Glutamatergic neuron (in vitro differentiated cells): ENCODE measurements around the gene TAGAP. TPM values are rescaled to one million over a fixed set of nuclear protein-coding genes. Genes with fewer than 3 reads are reported as not detected.

ENCODE experiments used
- DNase-seq: peaks from one replicate; pipeline ENCODE4 v3.0.0; 2022
- H3K27ac Mint-ChIP-seq: one replicate; pipeline ENCODE4 v1.8.0; 2020; ENCODE audit warnings: mild to moderate bottlenecking, mixed read lengths, inconsistent platforms; ENCODE audit not compliant: unreplicated experiment
- H3K27me3 Mint-ChIP-seq: one replicate; pipeline ENCODE4 v1.8.0; 2020; ENCODE audit warnings: mild to moderate bottlenecking, moderate library complexity, mixed read lengths, inconsistent platforms; ENCODE audit not compliant: unreplicated experiment
- H3K36me3 Mint-ChIP-seq: one replicate; pipeline ENCODE4 v1.8.0; 2020; ENCODE audit warnings: mild to moderate bottlenecking, mixed read lengths, inconsistent platforms; ENCODE audit not compliant: unreplicated experiment
- H3K4me1 Mint-ChIP-seq: one replicate; pipeline ENCODE4 v1.8.0; 2020; ENCODE audit warnings: mild to moderate bottlenecking, low read depth, mixed read lengths, inconsistent platforms; ENCODE audit not compliant: unreplicated experiment
- H3K4me3 Mint-ChIP-seq: one replicate; pipeline ENCODE4 v1.8.0; 2020; ENCODE audit warnings: mild to moderate bottlenecking, mixed read lengths, inconsistent platforms; ENCODE audit not compliant: unreplicated experiment
- H3K9me3 Mint-ChIP-seq: one replicate; pipeline ENCODE4 v1.8.0; 2020; ENCODE audit warnings: mild to moderate bottlenecking, moderate library complexity, mixed read lengths, inconsistent platforms; ENCODE audit not compliant: unreplicated experiment
- long read RNA-seq: library from polyadenylated mRNA; unstranded; transcript quantifications from one replicate; pipeline ENCODE4 v2.0.0, GENCODE V29; 2020; ENCODE audit not compliant: unreplicated experiment
- total RNA-seq: library from RNA; stranded (reverse); fragmentation: NEBNext Ultra II Directional; extraction: Animal tissue kit (Norgen Biotek cat#: 25700); gene quantifications from one replicate; pipeline ENCODE4 v1.2.1, GENCODE V29; 2021; ENCODE audit not compliant: unreplicated experiment
- TF ChIP-seq, protein P1 (sequence below): fragments of 200-600 bp; sonication (generic); IDR thresholded peaks from one replicate; pipeline ENCODE4 v1.5.0; 2021; ENCODE audit not compliant: partially characterized antibody, unreplicated experiment

The TAGAP gene, protein sequence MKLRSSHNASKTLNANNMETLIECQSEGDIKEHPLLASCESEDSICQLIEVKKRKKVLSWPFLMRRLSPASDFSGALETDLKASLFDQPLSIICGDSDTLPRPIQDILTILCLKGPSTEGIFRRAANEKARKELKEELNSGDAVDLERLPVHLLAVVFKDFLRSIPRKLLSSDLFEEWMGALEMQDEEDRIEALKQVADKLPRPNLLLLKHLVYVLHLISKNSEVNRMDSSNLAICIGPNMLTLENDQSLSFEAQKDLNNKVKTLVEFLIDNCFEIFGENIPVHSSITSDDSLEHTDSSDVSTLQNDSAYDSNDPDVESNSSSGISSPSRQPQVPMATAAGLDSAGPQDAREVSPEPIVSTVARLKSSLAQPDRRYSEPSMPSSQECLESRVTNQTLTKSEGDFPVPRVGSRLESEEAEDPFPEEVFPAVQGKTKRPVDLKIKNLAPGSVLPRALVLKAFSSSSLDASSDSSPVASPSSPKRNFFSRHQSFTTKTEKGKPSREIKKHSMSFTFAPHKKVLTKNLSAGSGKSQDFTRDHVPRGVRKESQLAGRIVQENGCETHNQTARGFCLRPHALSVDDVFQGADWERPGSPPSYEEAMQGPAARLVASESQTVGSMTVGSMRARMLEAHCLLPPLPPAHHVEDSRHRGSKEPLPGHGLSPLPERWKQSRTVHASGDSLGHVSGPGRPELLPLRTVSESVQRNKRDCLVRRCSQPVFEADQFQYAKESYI
- not detected for total RNA-seq
- long read RNA-seq = 0 reads

DNA sequence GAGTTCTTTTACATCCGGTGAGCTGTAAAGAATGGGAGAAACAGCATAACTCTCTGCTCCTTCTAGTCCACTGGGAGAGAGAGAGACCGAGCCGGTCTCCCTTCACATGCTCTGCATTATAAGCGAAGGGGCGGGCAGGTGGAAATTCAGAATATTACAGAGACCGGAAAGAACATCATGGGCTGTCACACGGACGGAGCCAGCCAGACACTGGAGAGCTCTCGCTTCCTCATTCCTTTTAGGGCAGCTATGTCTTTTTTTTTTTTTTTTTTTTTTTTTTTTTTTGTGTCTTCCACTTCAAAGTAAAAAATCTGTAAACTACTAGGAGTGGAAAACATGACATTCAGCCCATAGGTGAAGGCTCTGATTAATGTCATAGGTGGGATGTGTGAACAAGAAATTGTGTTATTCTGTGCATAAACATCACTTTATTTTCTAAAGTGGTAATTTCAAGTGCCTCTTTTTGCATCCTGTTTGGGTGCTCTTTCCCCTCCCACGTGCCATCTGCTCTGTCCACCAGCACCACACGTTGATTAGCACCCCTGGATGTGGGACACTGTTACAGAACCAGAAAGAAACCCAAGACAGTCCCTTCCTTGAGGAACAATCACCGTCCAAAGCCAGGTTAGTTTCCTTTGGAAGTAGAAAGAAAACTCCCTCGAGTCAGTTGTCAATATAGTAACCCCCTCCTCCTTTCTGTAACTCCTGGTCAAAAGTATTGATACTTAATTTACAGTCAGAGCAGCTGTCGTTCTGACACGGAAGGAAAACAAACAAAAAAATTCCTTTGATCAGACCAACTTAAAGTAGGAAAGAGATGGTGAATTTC, at the start of gene TAGAP:
Gene TAGAP (minus strand): TSS at position 93 of the 829 bp plus-strand sequence. CDS start 845 bp downstream, outside the sequence.
- no peak for DNase-seq
- Mint-ChIP-seq H3K4me1 (peaks cover 13% of the 10 kb centered on the region), H3K9me3 (no peaks in the 10 kb centered on the region), H3K36me3 (no peaks in the 10 kb centered on the region), H3K27me3 (no peaks in the 10 kb centered on the region), H3K4me3 (peak within 1 kb of the TSS; percentile 41), H3K27ac (no peak within 1 kb of the TSS)
- TF ChIP-seq, protein P1, sequence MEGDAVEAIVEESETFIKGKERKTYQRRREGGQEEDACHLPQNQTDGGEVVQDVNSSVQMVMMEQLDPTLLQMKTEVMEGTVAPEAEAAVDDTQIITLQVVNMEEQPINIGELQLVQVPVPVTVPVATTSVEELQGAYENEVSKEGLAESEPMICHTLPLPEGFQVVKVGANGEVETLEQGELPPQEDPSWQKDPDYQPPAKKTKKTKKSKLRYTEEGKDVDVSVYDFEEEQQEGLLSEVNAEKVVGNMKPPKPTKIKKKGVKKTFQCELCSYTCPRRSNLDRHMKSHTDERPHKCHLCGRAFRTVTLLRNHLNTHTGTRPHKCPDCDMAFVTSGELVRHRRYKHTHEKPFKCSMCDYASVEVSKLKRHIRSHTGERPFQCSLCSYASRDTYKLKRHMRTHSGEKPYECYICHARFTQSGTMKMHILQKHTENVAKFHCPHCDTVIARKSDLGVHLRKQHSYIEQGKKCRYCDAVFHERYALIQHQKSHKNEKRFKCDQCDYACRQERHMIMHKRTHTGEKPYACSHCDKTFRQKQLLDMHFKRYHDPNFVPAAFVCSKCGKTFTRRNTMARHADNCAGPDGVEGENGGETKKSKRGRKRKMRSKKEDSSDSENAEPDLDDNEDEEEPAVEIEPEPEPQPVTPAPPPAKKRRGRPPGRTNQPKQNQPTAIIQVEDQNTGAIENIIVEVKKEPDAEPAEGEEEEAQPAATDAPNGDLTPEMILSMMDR = no peak

DNA sequence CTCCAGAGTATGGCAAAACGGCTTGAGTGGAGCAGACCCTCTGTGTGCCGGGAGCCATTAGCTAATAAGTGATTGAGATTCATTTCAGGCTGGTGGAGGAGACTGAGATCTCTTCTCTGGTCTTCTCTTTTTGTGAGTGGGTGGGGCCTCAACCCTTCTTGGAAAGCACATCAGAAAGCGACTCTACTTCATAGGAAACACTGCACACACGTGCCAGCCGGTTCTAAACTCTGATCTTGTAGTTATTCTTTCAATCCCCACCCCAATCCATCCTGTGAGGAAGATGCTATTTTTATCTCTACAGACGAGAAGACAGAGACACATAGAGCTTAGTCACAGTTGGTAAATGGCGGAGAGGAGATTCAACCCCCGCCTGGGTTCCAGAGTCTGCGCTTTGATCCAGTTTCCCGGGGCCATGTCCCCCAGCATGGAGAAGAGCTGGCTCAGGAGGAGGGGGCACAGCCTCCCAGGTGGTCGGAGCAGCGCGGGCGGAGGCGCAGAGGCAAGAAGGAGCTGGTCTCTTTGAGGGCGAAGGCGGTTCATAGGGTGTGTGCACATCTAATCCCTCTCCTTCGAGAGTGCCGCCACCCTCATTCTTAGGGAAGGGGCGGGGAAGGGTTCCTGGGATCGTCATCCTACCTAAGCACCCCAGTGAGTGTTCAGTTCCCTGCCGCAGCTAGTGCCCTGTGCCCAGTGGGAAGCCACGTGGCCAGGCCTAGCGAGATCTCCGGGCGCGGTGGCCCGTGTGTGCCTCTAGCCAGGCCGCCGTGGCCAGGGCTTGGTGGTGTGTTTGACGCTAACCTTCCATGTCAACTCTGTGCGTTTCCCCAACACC, 49.0 kb upstream of the TAGAP start:
- DNase-seq = no peak
- Mint-ChIP-seq H3K36me3 (no peaks in the 10 kb centered on the region), H3K4me3 (peak overlapping the region; percentile 34), H3K4me1 (peaks cover 37% of the 10 kb centered on the region), H3K27me3 (peaks cover 4% of the 10 kb centered on the region), H3K9me3 (peaks cover 4% of the 10 kb centered on the region), H3K27ac (peak overlapping the region; percentile 84)
- TF ChIP-seq, protein P1 = no peak

DNA sequence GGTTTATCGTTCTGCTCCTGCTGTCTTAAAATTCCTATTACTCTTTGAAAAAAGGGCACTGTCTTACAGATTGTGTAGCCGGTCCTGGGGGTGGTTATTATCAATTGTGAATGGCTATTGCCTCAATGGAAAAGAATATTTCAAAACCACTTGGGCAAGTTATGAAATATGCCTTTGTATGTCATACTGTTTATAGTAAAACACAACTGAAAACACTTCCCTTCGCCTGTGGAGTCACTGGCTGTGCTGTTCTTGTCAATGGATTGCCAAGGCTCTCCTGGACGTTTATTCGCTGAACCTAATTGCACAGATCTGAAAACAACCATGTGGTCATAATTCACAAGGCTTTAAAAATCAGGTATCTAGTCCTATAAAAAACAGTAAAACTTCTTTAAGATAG, 47.8 kb upstream of the TAGAP start:
- TF ChIP-seq, protein P1 = no peak
- peaks cover 2% of the 10 kb centered on the region for H3K27me3 Mint-ChIP-seq
- no peaks in the 10 kb centered on the region for H3K36me3 Mint-ChIP-seq
- DNase-seq = no peak
- H3K27ac Mint-ChIP-seq = no peak overlapping the region
- peaks cover 30% of the 10 kb centered on the region for H3K4me1 Mint-ChIP-seq
- no peak overlapping the region for H3K4me3 Mint-ChIP-seq
- peaks cover 4% of the 10 kb centered on the region for H3K9me3 Mint-ChIP-seq

DNA sequence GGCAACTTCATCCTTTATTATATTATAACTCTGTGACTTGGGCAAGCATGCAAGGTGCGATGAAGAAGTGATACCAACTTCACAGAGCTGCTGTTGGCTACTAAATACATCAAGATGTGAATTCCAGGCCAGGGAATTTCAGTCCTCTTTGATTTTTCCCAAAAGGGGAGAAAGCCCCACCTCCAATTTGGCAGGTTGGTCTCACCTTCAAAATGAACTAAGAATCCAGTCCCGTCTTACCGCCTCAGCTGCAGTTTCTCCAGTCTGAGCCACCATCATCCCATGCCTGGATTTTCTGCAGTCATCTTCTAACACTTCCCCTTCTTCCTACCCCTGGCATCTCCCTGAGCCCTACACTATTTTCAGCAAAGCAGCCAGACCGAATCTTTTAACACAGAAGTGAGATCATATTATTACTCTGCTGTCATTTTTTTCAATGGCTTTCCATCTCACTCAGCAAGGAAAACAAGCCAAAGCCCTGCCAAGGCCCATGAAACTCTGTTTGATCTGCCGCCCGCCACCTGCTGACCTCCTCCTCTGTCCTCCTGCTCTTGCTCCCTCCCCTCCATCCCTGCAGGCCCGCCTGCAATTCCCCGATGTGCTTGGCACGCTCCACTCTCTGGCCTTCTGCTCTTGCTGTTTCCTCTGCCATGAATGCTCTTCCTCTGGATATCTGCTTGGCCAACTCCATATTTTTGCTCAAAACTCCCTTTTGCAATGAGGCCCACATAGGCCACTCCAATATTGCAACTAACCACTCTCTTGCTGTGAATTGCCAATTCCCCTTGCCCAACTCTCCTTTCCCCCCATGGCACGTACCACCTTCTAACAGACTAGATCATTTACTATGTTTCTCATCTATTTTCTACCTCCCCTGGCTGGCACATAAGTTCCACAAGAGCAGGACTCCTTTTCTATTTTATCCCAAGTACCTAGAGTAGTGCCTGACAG, 46.0 kb upstream of the TAGAP start:
- no peak overlapping the region for H3K27ac Mint-ChIP-seq
- peaks cover 27% of the 10 kb centered on the region for H3K4me1 Mint-ChIP-seq
- H3K27me3 Mint-ChIP-seq = no peaks in the 10 kb centered on the region
- H3K36me3 Mint-ChIP-seq = no peaks in the 10 kb centered on the region
- H3K4me3 Mint-ChIP-seq = no peak overlapping the region
- peak; percentile 47 for DNase-seq
- H3K9me3 Mint-ChIP-seq = peaks cover 4% of the 10 kb centered on the region
- TF ChIP-seq, protein P1 = no peak
